DOHH2 (cell line): ENCODE measurements around the gene HAO1.

Experiments used
- EZH2phosphoT487 ChIP-seq: fragments of 200-600 bp; sonication (generic); IDR thresholded peaks from 2 replicates; pipeline ENCODE4 v1.6.1; 2017; ENCODE audit warnings: borderline replicate concordance, mild to moderate bottlenecking, antibody characterized with exemption, low read length, moderate library complexity, mixed read lengths
- TF ChIP-seq, protein P1 (sequence below): fragments of 200-600 bp; sonication (generic); IDR thresholded peaks from one replicate; pipeline ENCODE4 v1.5.1; 2014; ENCODE audit warnings: antibody characterized with exemption, mild to moderate bottlenecking, low read depth, low read length; ENCODE audit not compliant: poor library complexity, severe bottlenecking

DNA sequence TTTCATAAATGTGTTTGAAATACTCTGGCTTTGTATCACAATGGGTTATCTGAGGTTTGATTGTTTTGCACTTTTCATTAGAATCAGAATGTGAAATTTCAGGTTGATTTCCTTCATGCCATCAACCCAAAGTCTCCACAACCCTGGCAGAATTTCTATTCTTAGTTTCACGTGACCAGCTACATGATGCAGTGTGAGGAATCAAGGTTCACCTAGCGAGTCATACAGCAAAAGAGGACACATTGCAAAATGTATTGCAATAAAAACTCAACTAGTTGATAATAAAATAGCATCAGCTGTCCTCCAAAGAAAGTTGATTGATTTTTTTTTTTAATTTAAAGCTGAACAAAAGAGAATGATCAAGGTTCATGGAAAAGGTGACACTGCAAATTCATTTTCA is 2.2 kb downstream of the HAO1 start:
- TF ChIP-seq, protein P1, sequence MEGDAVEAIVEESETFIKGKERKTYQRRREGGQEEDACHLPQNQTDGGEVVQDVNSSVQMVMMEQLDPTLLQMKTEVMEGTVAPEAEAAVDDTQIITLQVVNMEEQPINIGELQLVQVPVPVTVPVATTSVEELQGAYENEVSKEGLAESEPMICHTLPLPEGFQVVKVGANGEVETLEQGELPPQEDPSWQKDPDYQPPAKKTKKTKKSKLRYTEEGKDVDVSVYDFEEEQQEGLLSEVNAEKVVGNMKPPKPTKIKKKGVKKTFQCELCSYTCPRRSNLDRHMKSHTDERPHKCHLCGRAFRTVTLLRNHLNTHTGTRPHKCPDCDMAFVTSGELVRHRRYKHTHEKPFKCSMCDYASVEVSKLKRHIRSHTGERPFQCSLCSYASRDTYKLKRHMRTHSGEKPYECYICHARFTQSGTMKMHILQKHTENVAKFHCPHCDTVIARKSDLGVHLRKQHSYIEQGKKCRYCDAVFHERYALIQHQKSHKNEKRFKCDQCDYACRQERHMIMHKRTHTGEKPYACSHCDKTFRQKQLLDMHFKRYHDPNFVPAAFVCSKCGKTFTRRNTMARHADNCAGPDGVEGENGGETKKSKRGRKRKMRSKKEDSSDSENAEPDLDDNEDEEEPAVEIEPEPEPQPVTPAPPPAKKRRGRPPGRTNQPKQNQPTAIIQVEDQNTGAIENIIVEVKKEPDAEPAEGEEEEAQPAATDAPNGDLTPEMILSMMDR, result no peak
- TF ChIP-seq EZH2phosphoT487, result no peak
